HG03025 (cell line): ENCODE measurements around the gene SLC39A11.
"Not testable (repeated sequence)": the region's sequence is repeated elsewhere in the genome, so short reads cannot be mapped to it uniquely, and the experiment has no call there.

ENCODE experiments used
- ATAC-seq: cut with Tn5 transposase; IDR thresholded peaks from one replicate; pipeline ENCODE4 v1.9.1; 2021; ENCODE audit warnings: mild to moderate bottlenecking, moderate library complexity; ENCODE audit not compliant: unreplicated experiment, low FRiP score

SLC39A11 gene

GRCh38 chr17:72708682-72709081 lies 383.8 kb downstream of the SLC39A11 start:
- ATAC-seq = not testable (repeated sequence)

GRCh38 chr17:72707881-72708280 lies 384.6 kb downstream of the SLC39A11 start:
- ATAC-seq = no peak

- ATAC-seq = no peak
Observed at GRCh38 chr17:72706396-72706981, 386.0 kb downstream of the SLC39A11 start.

- peak; percentile 64 for ATAC-seq
Observed at GRCh38 chr17:72705905-72706395, 386.5 kb downstream of the SLC39A11 start.

GRCh38 chr17:72702998-72703397 lies 389.5 kb downstream of the SLC39A11 start:
- ATAC-seq = no peak

GRCh38 chr17:72702136-72702735 lies 390.3 kb downstream of the SLC39A11 start:
- no peak for ATAC-seq

- ATAC-seq = no peak
Observed at GRCh38 chr17:72700226-72700625, 392.3 kb downstream of the SLC39A11 start.

GRCh38 chr17:72699545-72699944 lies 392.9 kb downstream of the SLC39A11 start:
- ATAC-seq = no peak

- ATAC-seq = no peak
Observed at GRCh38 chr17:72697602-72698146, 394.8 kb downstream of the SLC39A11 start.

- ATAC-seq = no peak
Observed at GRCh38 chr17:72696721-72697120, 395.8 kb downstream of the SLC39A11 start.

- no peak for ATAC-seq
Observed at GRCh38 chr17:72696156-72696555, 396.3 kb downstream of the SLC39A11 start.

- no peak for ATAC-seq
Observed at GRCh38 chr17:72693956-72694355, 398.5 kb downstream of the SLC39A11 start.

GRCh38 chr17:72693151-72693878 lies 399.2 kb downstream of the SLC39A11 start:
- no peak for ATAC-seq

- no peak for ATAC-seq
Observed at GRCh38 chr17:72692676-72693075, 399.8 kb downstream of the SLC39A11 start.

- ATAC-seq = no peak
Observed at GRCh38 chr17:72691586-72691985, 400.9 kb downstream of the SLC39A11 start.

- ATAC-seq = no peak
Observed at GRCh38 chr17:72691017-72691416, 401.5 kb downstream of the SLC39A11 start.

GRCh38 chr17:72687886-72688285 lies 404.6 kb downstream of the SLC39A11 start:
- ATAC-seq = no peak

- no peak for ATAC-seq
Observed at GRCh38 chr17:72684405-72685020, 408.0 kb downstream of the SLC39A11 start.

- no peak for ATAC-seq
Observed at GRCh38 chr17:72683506-72684404, 408.7 kb downstream of the SLC39A11 start.

- no peak for ATAC-seq
Observed at GRCh38 chr17:72682605-72683004, 409.9 kb downstream of the SLC39A11 start.
